HG03442 (cell line): ENCODE results near the gene IL12RB2.
A peak's percentile ranks its signal among the peaks of the same experiment; 100 is the strongest.

Experiments used
- ATAC-seq: cut with Tn5 transposase; IDR thresholded peaks from one replicate; pipeline ENCODE4 v1.9.1; 2021; ENCODE audit warnings: mild to moderate bottlenecking, moderate library complexity; ENCODE audit not compliant: unreplicated experiment

IL12RB2 gene

DNA sequence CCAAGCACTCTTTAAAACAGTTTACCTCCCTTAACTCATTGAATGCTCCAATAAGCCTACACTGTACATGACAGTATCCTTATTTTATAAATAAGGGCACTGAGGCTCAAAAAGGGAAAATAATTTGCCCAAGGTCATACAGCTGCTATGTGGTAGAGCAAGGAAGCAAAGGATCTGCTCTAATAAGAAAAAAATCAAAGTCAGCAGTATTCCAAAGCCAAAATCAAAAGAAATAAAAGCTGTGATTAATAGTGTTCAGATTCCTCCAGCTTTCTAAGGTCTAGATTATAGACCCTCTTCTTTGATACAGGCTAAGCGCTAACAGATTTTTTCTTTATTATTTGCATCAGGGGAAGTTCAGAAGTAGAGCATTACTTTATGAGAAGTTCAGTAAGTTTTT lies 39.3 kb downstream of the IL12RB2 start:
- ATAC-seq = no peak

DNA sequence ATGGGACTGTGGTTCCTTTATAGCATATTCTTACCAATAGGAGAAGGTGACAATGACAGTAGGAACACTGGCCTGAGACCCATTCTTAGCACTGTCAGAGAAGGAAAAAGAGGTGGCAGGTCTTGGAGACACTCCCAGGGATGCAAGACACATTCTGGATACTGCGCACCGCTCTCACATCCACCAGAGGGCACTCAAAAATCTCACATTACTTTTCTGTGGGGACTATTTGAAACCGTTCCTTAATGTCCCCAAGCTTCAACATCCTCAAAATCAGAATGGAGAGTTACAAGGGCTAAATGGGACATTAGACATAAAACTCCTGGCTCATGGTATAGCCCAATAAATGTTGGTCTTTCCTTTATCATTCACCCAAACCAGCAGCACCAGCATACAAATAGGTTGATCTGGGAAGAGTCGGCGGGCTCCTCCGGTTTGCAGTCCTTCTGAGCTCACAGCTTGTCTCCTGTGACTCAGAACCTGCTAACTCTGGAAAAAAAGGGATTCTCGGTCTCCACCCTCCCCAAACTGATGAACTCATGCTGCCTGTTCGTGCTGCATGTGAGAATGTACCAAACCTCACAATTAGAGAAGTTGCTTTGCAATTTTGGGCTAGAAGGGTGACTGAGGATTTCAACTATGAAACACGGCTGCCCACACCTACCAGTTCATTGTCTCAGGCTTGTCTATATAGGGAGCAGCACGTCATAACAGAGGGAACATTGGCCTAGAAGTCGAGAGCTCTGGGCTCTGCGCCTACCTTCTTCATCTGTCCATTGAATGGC lies 40.2 kb downstream of the IL12RB2 start:
- no peak for ATAC-seq

DNA sequence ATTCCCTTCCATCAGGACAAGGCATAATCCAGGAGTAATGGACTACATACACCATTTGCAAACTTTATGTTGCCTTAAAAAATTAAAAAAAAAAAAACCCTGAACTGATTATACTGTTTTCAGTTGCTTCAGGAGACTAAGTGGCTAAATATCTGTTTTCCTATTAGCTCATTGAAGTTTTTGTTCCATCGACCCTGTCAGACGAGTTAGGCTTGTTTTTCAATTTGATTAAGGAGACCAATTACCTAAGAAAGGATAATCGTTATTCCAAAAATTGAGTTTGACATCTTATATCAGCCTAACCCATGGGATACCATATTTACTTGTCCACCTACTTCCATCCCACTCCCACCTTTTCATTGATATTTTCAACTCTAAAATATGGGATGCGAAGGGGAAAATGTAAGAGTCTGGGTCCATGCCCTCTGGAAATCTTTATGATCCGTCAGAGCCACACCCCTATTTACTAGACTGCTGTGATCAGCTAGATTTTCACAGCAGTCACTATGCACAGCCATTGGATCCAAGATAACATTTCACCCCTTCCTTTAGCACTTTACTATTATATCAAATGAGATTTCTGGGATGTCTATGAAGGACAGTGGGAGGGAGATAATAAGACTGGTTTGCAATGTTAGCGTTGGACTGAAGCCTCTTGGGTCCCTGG lies 41.0 kb downstream of the IL12RB2 start:
- ATAC-seq = no peak

DNA sequence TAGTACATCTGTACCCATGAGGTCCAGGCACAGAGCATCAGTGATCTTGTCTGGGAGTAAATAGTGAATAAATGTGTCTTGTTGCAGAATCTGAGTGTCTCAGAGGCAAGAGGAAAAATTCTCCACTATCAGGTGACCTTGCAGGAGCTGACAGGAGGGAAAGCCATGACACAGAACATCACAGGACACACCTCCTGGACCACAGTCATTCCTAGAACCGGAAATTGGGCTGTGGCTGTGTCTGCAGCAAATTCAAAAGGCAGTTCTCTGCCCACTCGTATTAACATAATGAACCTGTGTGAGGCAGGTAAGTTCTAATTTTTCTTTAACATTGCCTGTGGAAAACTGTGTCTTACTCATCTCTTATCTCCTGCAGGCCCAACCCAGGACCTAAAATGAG lies 43.1 kb downstream of the IL12RB2 start:
- ATAC-seq = peak; percentile 88

DNA sequence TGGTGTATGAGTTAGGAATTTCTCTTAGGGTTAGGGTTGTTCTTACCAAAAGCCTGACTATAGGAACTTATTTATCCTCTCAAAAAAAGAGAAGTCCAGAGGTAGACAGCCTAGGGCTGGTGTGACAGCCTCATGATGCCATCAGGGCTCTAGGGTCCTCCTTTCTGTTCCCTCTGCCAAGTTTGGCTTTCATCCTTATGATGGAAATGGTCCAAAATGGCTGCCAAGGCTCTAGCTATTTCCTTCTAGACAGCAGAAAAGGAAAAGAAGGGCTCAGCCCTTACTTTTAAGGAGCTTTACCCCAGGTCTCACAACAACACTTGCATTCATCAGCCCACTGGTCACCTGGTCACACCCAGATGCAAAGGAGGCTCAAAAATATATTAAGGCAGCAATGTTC lies 44.5 kb downstream of the IL12RB2 start:
- no peak for ATAC-seq

DNA sequence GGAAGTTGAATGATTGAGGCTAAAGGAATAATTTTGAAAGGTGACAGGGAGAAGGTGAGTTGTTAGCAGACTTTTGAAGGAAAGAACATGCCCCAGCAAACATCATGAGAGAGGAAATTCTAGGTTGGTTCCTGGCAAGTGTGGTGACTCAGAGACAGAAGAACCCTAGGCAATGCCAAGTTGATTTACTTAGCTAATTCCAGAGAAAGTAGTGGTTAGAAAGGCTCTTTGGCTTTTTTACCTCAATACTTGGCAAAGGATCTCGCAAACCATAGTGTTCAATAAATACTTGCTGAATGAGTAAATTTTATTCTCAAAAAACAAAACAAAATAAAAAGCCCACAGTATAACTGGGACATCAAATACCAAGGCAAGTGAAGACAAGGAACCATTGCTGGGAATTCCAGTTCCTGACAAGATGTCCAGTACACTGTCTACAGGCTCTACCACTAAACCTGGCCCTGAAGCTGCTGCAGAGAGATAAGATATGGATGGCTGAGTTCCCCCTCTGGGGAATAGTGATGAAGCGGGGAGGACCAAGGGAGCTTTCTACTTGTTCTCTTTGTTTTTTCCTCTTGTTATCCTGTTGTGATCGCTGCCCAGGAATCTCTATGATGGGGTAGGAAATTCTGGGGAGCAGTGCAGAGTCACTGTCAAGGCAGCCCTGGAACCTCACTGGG lies 48.2 kb downstream of the IL12RB2 start:
- no peak for ATAC-seq

DNA sequence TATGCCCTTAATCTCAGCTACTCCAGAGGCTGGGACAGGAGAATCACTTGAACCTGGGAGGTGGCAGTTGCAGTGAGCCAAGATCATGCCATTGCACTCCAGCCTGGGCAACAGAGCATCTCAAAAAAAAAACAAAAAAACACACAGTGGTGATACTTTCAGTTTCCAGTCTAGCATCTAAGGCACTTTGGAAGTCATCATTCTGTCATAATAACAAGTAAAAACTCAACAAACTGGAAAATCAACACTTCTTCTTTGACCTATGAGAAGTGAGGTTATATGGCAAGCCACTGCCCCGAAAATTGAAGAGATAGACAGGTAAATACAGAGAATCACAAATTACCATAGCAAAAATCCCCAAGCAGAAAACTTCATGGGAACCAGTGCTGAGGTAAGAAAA lies 51.9 kb downstream of the IL12RB2 start:
- ATAC-seq = no peak

DNA sequence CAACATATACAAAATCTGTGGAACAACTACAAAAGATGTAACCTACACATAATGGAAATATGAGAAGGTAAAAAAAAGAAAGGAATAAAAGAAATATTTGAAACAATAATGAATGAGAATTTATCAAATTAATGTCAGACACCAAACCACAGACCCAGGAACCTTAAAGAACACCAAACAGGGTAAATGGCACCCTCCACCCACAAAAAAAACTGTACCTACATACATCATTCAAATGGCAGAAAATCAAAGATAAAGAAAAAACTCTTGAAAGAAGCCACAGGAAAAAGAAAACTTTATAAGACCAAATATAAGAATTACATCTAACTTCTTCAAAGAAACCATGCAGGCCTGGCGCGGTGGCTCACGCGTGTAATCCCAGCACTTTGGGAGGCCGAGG lies 54.0 kb downstream of the IL12RB2 start:
- no peak for ATAC-seq

DNA sequence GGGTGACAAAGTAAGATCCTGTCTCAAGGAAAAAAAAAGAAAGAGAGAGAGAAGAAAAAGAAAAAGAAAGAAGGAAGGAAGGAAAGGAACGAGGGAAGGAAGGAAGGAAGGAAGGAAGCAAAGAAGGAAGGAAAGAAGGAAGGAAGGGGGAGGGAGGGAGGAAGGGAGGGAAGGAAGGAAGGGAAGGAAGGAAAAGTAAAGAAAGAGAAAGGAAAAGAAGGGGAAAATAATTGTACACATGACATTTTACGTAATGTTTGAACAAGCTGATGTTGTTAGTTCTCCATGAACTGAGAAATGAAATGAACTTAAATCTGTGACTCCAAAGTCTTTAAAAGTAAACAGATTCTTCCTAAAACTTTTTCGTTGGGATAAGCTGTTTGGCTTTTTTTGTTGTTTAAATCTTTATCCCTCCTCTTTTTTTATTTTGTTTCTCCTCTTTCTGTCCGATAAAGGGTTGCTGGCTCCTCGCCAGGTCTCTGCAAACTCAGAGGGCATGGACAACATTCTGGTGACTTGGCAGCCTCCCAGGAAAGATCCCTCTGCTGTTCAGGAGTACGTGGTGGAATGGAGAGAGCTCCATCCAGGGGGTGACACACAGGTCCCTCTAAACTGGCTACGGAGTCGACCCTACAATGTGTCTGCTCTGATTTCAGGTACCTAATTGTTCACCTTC lies 59.8 kb downstream of the IL12RB2 start:
- no peak for ATAC-seq

DNA sequence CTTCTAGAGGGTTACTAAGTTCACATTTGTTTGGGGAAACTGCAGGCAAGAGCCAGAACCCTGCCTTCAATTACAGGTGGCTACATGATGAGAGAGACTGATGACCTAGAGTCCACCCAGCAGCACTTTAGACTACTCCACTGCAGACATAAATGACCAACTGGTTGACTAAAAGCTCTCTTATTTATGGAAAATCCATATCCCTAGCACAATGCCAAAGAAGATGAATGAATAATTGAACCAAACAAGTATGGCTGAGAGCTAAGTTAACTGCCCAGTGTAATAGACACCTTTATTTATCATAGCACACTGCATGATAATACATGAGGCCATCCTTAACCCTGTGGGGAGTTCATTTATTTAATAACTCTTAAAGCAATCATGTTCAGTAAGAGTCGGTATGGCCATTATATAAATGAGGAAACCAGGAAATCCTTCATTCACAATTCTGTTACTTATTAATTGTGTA lies 60.4 kb downstream of the IL12RB2 start:
- no peak for ATAC-seq

DNA sequence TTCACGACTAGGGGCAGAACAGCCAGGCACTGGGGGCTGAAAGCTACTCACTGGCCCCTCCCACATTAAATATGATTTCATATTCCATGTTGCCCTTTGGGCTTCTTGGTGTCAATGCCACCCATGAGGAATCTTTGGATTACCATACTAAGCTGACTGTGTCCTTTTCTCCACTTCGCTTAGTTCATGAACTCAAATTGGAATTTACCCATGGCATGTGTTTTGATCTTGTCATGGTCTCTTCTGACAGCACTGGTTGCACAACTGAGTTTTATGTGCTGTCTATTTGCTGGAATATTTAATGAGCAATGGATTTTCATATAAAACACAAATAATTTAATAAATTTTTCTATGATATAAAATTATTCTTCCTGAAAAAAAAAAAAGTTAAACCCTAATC lies 63.4 kb downstream of the IL12RB2 start:
- no peak for ATAC-seq

DNA sequence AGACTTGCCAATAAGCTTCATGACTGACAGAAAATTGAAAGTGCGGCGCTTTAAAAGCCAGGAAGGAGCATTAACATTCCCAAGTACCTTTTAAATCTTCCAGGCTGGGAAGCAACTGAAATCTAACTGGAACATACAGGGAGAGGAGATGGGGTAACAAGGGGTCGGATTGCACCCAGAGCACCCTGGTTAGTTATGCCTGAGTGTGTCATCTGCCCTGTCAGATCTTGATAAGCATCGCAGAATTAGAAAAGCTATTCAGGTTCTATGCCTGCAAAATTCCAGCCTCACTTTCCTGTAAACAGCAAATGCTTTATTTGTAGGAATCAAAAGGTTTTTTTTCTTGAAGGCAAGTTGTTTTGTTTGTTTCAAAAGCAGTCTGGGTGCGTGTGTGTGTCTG lies 64.0 kb downstream of the IL12RB2 start:
- ATAC-seq = no peak

DNA sequence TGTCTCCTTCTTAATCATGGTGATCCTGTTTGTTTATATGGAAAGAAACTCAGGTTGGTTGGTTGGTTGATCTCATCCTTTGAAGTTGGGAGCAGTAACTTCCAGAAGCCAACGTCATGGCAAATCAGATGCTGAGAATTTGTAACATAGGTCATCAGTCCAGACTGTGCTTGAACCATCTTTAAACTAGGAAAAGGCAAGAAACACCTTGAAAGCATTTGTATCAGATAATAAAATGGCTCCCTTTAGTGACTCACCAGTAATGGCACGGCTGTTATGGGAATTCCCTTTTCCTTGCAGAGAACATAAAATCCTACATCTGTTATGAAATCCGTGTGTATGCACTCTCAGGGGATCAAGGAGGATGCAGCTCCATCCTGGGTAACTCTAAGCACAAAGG lies 64.5 kb downstream of the IL12RB2 start:
- no peak for ATAC-seq

DNA sequence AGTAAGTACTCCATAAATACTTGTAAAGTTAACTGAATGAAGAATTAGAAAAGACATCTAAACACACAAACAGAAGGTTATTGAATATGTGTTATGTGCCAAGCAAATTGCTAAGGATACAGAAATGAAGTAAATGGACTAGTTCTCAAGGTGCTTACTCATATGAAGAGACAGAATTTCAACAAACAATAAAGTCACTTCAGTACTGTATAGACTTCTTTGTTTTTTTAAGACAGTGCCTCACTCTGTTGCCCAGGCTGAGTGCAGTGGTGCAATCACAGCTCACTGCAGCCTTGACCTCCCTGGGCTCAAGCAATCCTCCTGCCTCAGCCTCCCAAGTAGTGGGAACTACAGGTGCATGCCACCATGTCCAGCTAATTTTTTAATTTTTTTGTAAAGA lies 65.2 kb downstream of the IL12RB2 start:
- no peak for ATAC-seq

DNA sequence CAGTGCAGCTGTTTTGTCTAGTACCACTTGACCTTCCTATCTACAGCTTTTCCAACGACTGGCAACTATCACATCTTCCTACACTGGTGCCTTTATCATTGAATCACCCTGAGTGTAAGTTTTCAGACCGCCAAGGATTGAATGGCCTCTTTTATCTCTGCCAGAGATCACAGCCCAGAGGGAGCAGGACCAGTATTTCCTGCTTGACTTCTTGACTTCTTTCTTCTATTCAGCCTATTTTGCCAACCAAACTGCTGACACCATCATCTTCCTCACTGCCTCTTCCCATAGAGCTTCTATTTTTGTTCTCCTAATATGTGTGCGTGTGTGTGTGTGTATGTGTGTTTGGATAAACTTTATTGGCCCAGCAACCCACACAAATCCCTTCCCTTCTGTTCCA lies 68.7 kb downstream of the IL12RB2 start:
- no peak for ATAC-seq

DNA sequence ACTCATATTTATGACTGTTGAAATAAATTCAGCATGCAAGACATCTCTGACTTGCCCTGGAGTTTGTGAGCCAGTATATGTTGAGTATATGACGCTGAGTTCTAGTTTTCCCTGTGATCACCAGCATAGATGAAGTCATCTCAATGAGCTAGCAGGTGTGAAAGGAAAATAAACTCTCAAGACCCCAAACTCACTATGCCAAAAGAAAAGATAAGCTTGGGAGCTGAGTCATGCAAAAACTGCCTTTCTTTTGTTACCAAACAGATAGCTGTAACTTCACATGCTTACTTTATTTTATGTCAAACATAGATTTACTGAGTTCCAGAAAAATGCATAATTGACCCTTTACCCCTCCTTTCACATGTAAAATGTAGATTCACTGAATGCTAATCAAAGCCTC lies 69.6 kb downstream of the IL12RB2 start:
- no peak for ATAC-seq

DNA sequence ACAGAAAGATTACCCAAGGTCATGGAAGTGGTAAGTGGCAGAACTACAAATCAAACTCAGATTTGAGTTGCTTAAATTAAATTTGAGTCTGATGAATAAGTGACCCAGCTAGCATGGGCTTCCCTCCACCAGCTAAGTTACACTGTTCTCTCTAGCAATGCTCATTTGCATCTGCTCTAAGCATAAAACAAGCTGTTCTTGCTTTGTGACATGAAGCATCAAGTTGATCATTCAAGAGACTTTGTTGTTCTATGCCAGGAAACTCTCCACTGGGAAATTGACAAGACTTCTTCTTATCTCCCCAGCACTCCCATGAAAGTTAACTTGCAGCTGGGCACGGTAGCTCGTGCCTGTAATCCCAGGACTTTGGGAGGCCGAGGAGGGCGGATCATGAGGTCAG lies 73.5 kb downstream of the IL12RB2 start:
- ATAC-seq = no peak

DNA sequence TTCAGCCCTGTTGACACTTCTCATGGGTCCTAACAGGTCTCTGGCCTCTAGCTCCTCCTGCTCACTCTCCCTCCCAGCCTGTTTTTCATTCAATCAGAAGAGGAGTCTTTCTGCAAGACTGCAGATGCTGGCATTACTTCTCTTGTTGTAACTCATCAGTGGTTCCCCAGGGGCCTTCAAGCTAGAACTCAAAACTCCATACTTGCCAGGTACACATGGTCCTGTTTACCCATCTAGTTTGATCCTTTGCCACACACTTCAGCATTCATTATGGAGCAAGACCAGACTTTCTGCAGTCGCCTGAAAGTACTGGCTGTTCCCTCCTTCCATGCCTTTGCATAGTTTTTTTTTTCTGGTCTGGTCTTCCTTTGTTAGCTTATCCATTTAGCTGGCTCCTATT lies 74.6 kb downstream of the IL12RB2 start:
- ATAC-seq = no peak

DNA sequence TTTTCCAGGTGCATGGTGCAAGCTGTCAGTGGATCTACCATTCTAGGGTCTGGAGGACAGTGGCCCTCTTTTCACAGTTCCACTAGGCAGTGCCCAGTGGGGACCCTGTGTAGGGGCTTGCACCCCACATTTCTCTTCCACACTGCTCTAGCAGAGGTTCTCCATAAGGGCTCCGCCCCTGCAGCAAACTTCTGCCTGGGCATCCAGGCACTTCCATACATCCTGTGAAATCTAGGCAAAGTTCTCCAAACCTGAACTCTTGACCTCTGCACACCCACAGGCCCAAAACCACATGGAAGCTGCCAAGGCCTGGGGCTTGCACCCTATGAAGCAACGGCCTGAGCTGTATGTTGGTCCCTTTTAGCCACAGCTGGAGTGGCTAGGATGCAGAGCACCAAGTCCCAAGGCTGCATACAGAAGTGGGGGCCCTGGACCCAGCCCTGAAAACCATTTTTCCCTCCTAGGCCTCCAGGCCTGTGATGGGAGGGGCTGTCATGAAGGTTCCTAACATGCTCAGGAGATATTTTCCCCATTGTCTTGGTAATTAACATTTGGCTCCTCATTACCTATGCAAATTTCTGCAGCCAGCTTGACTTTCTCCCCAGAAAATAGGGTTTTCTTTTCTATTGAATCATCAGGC lies 76.4 kb downstream of the IL12RB2 start:
- ATAC-seq = no peak

DNA sequence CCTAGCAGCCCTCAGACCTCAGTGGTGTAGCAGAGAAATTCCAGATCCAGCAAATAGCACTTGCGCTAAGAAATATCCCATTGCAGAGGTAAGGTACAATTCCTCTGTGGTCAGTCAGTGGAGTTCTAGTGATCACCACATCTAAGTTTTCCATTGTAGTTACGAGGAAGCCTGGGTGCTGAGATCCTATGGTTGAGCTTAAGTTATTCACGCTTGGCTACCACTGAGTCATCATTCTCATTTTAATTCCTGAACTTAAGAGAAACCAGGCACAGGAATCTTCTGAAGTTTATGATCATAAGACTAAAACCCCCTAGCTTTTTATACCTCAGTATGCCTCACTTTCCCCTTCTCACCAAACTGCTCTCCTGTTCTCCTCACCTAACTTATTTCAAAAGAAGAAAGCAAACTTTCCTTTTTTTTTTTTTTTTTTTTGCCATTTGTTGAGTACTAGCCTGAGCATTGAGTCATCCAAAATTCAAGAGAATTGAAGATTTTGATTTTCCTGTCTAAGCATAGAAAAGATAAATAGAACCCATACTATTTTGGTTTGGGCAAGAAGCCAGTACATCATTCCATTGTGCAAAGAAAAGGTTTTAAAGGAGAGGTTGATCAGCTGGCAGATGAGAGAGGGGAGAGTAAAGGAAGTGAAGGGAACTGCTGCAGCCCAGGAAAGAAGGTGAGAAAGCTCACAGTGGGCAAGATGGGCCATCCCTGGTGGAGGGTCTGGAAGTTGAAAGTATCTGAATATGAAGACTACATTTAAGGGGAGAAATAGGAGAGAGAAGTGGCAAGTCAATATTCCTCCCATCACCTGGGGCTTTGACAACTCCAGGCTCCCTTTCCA lies 82.6 kb downstream of the IL12RB2 start:
- ATAC-seq = no peak
